MM.1S (cell line): ENCODE results near the gene LAMB3.

ENCODE experiments used
- EZH2 ChIP-seq: fragments of 300-600 bp; sonication (generic); optimal IDR thresholded peaks from 2 replicates; pipeline ENCODE3; 2017; ENCODE audit warnings: low read depth, mild to moderate bottlenecking, antibody characterized with exemption, low read length, mixed read lengths
- EZH2phosphoT487 ChIP-seq: fragments of 300-600 bp; sonication (generic); IDR thresholded peaks from 2 replicates; pipeline ENCODE4 v1.6.1; 2018; ENCODE audit warnings: antibody characterized with exemption, low read length
- TF ChIP-seq, protein P1 (sequence below): fragments of 300-600 bp; sonication (generic); IDR thresholded peaks from 2 replicates; pipeline ENCODE4 v1.5.1; 2016; ENCODE audit warnings: antibody characterized with exemption, low read length, mixed read lengths

DNA sequence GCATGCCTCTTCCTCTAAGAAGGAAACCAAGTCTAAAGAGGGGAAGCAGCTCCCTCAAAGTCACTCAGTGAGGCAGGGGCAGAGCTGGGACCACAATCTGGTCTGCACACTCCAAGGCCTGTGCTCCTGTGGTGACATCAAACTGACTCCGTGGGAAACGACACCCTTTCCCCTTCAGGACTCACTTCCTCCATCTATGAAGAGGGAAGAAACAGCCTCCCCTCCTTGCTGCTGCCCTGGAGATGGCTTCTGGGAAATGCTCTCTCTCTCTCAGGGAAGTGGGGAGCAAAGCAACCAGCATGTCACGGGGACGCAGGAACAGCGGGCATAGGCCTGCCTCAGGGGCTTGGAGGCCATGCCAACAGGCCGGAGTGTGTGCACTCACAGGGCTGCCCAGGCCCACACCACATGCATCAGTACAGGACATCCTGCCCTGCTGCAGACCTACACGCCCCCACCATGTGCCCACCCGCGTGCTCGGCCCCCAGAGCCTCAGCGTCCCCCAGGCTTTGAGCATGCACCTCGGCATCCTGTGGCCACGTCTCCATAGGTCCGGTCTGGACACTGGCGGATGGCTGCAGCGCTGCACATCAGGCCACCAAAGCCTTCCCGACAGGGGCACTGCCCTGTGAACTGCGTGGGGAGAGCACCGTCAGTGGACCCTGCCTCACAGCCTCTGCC is 25.7 kb downstream of the LAMB3 start:
- TF ChIP-seq, protein P1, sequence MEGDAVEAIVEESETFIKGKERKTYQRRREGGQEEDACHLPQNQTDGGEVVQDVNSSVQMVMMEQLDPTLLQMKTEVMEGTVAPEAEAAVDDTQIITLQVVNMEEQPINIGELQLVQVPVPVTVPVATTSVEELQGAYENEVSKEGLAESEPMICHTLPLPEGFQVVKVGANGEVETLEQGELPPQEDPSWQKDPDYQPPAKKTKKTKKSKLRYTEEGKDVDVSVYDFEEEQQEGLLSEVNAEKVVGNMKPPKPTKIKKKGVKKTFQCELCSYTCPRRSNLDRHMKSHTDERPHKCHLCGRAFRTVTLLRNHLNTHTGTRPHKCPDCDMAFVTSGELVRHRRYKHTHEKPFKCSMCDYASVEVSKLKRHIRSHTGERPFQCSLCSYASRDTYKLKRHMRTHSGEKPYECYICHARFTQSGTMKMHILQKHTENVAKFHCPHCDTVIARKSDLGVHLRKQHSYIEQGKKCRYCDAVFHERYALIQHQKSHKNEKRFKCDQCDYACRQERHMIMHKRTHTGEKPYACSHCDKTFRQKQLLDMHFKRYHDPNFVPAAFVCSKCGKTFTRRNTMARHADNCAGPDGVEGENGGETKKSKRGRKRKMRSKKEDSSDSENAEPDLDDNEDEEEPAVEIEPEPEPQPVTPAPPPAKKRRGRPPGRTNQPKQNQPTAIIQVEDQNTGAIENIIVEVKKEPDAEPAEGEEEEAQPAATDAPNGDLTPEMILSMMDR, result no peak
- no peak for TF ChIP-seq EZH2
- no peak for TF ChIP-seq EZH2phosphoT487
